Cortex of kidney (tissue), 1 donor: ENCODE measurements around the gene ANKRD33B.
"Not testable (repeated sequence)": the region's sequence is repeated elsewhere in the genome, so short reads cannot be mapped to it uniquely, and the experiment has no call there.

Experiments used
- DNase-seq: peaks from one replicate; lab custom pipeline; 2025; lab: John Stamatoyannopoulos, UW

The ANKRD33B gene

GRCh38 chr5:10537624-10538023 is 26.2 kb upstream of the ANKRD33B start:
- no peak for DNase-seq

DNA sequence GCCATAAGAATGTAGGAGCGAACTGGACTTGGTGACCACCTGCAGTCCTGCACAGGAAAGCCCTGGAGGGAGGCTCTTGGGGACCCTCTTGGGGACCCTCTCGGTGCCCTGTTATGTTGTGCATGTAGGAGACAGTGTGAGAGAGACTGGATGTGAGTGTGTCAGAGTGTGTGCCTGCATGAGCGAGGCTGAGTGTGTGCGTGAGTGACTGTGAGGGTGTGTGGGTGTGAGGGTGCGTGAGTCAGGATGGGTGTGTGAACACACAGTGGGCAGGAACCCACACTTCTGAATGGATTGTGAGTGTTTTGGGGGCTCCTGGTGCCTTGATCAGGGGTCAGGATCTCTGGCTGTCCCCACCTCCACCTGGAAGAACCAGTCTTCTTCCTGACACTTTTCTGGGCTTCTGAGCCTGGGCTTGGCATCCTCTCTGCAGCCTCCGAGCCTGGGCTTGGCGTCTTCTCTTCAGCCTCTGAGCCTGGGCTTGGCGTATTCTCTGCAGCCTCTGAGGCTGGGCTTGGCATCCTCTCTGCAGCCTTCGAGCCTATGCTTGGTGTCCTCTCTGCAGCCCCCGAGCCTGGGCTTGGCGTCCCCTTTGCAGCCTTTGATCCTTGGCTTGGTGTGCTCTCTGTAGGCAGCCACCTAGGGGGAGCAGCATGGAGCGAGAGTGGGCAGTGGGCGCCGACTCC is 25.6 kb upstream of the ANKRD33B start:
- no peak for DNase-seq

GRCh38 chr5:10538789-10539686 is 24.8 kb upstream of the ANKRD33B start:
- no peak for DNase-seq

GRCh38 chr5:10539687-10539998 is 24.2 kb upstream of the ANKRD33B start:
- no peak for DNase-seq

DNA sequence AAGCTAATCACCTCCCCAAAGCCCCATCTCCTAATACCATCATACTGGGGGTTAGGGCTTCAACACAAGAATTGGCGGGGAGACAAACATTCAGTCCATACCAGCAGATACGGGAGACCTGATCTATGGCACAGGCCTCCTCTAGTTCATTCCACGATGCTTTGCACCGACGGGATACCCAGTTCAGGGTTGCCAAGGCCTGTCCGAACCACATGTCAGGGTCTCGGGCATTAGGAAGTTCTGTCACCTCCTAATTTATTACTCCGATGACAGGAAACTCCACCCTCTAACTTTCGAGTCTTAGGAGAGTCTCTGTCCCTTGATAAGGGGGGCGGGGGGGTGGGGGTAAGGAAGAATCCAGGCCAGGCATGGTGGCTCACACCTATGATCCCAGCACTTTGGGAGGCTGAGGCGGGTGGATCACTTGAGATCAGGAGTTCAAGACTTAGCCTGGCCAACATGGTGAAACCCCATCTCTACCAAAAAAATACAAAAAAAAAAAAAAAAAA is 23.8 kb upstream of the ANKRD33B start:
- no peak for DNase-seq

DNA sequence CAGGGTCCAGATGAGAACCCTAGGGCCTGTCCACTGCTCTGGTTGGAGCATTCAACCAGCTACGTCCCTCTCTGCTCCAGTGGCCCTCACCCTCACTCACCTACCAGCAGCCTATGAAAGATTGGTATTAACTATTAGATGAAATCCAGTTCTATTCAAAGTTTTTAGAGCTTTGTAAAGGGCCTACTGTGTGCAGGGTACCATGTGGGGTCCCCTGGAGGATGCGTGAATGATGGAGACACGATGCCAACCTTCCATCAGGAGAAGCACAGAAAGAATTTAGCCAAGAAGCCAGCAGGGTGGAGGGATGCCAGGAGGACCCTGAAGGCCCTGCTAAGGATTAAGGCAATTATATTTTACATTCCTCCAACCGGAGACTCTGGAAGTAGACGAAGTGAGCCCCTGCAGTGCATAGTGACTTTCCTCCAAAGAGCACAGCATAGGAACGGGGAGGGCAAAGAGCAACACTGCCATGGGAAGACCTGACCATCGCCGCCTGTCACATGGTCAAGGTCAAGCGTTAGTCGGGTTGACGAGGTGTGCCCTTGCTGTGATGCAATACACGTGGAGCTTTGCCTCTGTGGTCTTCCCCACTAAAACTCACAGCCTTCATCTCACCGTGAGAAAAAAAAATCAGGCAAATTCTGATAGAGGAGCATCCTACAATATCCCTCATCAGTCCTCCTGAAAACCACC is 22.8 kb upstream of the ANKRD33B start:
- no peak for DNase-seq

GRCh38 chr5:10542055-10542550 is 21.8 kb upstream of the ANKRD33B start:
- no peak for DNase-seq

- DNase-seq = no peak
Measured at GRCh38 chr5:10543585-10544040, 20.3 kb upstream of the ANKRD33B start.

GRCh38 chr5:10545084-10545483 is 18.8 kb upstream of the ANKRD33B start:
- no peak for DNase-seq

DNA sequence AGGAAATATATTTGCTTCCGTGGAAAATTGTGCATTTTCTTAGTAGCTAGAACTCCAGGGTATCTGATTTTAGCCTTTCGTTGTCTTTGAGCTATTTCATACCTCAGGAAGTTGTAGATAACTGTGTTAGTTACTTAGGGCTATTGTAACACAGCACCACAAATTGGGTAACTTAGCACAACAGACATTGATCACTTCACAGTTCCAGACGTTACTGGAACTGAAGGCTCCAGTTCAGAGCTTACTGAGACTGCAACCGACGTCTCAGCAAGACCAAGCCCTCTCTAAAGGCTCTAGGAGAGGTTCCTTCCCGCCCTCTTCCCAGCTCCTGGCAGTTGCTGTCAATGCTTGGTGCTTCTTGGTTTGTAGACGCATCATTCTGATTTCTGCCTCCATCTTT is 17.7 kb upstream of the ANKRD33B start:
- DNase-seq = no peak

DNA sequence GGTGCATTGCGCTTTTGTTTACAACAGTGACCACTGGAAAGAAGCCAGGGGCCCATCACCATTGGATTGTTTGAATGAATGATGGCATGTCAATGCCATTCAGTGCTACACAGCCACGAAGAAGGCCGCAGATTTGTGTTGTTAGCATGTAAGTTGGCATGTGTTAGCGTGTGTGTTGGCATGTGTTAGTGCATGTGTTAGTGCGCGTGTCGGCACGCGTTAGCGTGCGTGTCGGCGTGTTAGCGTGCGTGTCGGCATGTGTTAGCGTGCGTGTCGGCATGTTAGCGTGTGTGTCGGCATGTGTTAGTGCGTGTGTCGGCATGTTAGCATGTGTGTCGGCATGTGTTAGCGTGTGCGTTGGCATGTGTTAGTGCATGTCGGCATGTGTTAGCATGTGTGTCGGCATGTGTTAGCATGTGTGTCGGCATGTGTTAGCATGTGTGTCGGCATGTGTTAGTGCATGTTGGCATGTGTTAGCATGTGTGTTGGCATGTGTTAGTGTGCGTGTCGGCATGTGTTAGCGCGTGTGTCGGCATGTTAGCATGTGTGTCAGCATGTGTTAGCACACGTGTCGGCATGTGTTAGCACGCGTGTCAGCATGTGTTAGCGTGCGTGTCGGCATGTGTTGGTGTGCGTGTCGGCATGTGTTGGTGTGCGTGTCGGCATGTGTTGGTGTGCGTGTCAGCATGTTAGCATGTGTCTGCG is 15.3 kb upstream of the ANKRD33B start:
- no peak for DNase-seq

- DNase-seq = not testable (repeated sequence)
Measured at GRCh38 chr5:10549123-10549514, 14.8 kb upstream of the ANKRD33B start.

DNA sequence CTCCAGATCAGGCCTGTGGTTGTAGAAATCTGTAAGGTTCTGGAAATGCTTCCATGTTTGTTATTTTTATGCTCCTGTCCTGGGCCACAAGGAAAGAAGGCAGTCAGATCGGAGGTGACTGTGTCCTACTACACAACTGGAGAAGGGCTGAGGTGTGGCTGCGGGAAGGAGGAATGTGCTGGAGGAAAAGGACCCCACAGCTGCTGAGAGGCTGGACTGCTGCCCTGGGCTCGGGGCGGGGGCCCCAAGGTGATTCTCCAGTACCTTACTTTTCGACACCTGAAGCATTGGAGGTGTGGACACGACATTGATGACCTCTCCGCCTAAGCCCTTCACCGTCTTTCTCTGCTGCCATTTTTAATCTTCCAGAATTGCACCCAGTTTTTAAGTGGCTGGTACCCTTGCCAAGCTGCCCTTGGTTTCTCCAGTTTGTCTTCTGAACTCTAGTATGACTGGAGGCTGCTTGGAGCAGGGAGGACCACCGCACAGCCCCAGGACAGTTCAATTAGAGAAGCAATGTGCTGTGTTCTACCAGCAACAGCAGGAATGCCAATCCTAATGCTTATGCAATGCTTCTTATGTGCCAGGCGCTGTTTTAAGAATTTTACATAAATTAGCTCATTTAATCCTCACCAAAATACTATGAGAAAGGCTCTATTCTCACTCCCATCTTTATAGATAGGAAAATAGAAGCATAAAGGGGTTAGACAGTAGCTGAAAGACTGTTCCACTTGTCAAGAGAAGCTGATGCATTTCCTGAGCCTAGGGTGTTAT is 13.5 kb upstream of the ANKRD33B start:
- no peak for DNase-seq

GRCh38 chr5:10551782-10552138 is 12.1 kb upstream of the ANKRD33B start:
- DNase-seq = no peak

DNA sequence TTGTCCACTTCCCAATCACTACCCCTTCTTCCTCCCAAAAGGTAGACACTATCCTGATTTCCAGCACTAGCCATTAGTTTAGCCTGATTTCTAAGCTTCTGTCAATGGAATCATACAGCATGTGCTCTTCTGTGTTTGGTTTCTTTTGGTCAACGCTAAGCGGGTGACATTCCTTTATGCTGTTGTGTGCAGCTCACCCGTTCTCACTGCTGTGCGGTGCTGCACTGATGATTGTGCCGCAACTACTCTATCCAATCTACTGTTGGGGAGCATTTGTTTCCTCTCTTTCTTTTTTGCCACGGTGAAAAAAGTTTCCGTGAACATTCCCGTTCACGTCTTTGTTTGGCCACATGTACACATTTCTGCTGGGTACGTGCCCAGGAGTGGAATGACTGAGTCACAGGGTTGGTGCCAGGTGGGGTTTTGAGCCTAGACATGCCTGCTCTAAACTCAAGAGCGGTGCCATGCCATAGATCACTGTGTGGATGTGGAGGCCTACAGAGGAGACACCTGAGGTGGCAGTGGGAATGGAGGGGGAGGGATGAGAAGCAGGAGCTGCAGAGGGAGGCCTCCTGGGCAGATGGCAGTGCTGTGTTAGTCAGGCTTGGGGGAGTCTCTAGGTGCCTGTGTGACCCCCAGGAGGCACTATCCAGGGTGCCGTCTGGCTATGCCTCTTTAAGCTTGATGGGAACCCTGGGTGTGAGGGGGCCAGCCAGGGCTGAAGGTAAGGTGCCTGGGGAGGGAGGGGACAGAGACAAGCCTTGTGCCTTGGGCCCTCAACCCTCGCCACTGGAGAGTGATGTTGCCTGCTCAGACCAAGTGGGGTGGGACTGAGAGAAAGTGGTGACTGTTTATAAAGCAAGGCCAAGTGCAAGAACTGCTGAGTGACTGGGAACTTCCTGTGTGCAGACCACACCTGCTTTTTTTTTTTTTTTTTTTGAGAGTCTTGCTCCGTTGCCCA is 11.4 kb upstream of the ANKRD33B start:
- DNase-seq = no peak

GRCh38 chr5:10553476-10553875 is 10.4 kb upstream of the ANKRD33B start:
- DNase-seq = no peak

GRCh38 chr5:10555277-10555684 is 8.6 kb upstream of the ANKRD33B start:
- DNase-seq = no peak

- no peak for DNase-seq
Measured at GRCh38 chr5:10556289-10556807, 7.5 kb upstream of the ANKRD33B start.

- no peak for DNase-seq
Measured at GRCh38 chr5:10556893-10557746, 6.8 kb upstream of the ANKRD33B start.
